Adrenal gland (tissue), 12 donors: ENCODE data around the gene SLC9A3. TPM values are rescaled to one million over a fixed set of nuclear protein-coding genes. Genes with fewer than 3 reads are reported as not detected.

Experiments
- DNase-seq, 7 donors: peaks; one replicate each; pipeline ENCODE4 v3.0.0-alpha.2; 2019 to 2020
- H3K27ac ChIP-seq, 5 donors: fragments of 200-600 bp; sonication (generic) in 4 of 5; 1 replicate in 3 of 5; 2 replicates in 2 of 5; pipeline versions ENCODE4 v1.5.1 to v1.8.0; 2016 to 2020; ENCODE audit warnings: mild to moderate bottlenecking in 1 of 5
- H3K27me3 ChIP-seq: fragments of 200-600 bp; 2 replicates; pipeline ENCODE4 v1.8.0; 2021
- H3K36me3 ChIP-seq, 2 donors: fragments of 200-600 bp; replicated peaks in 1 of 2; 1 replicate in 1 of 2; 2 replicates in 1 of 2; pipeline versions ENCODE4 v1.5.1 to v1.8.0; 2018 to 2022
- H3K4me1 ChIP-seq, 2 donors: fragments of 200-600 bp; replicated peaks in 1 of 2; 1 replicate in 1 of 2; 2 replicates in 1 of 2; pipeline versions ENCODE4 v1.5.1 to v1.8.0; 2018 to 2021
- H3K4me3 ChIP-seq, 4 donors: fragments of 200-600 bp; sonication (generic) in 3 of 4; one replicate each; pipeline ENCODE4 v1.5.1; 2016 to 2018
- H3K9me3 ChIP-seq, 3 donors: fragments of 200-600 bp; sonication (generic) in 1 of 3; replicated peaks in 1 of 3; 1 replicate in 2 of 3; 2 replicates in 1 of 3; pipeline versions ENCODE4 v1.5.1 to v1.8.0; 2016 to 2021
- POLR2A ChIP-seq, 2 donors: fragments of 450-650 bp; IDR thresholded peaks; one replicate each; pipeline ENCODE4 v1.6.1; 2017; ENCODE audit warnings: antibody characterized with exemption in 2 of 2, mild to moderate bottlenecking in 2 of 2, moderate library complexity in 1 of 2
- WGBS, 4 donors: extraction: QIAGEN DNeasy Blood & Tissue Kit in 2 of 4; methylation state at CpG; one replicate each; pipeline versions ENCODE4 v1.1.5 to v1.1.7; 2013 to 2017; 5-methylcytosine and 5-hydroxymethylcytosine counted together
- intact Hi-C, 2 donors: fragments of 100-400 bp; cut with DNase I; formaldehyde crosslinking; loops; one replicate each; pipeline versions ENCODE4 v1.14.1 to v1.15.0; 2022 to 2023
- polyA plus RNA-seq, 3 donors: library from polyadenylated mRNA; stranded (reverse); fragments of 200-250 nt in 2 of 3; fragments of 350-450 nt in 1 of 3; fragmentation: Illumina TruSeq in 1 of 3; extraction: RNeasy Lipid Tissue Mini Kit (QIAGEN cat#74804) in 1 of 3; gene quantifications; one replicate each; pipeline ENCODE4 v1.2.3, GENCODE V29; 2013 to 2014
- total RNA-seq, 9 donors: library from RNA; depleted of rRNA in 4 of 9; stranded (reverse); fragments of >200 nt in 4 of 9; fragments of 120-200 nt in 1 of 9; fragmentation: NEBNext Ultra II Directional in 1 of 9; extraction: Animal tissue kit (Norgen Biotek cat#: 25700) in 1 of 9; gene quantifications; one replicate each; pipeline versions ENCODE4 v1.1.0 to v1.2.4, GENCODE V29; 2013 to 2023
- TF ChIP-seq, protein P1 (sequence below), 6 experiments: fragments of 450-650 bp in 4 of 6; fragments of 200-600 bp in 2 of 6; sonication (generic) in 1 of 6; IDR thresholded peaks; 1 replicate in 5 of 6; 2 replicates in 1 of 6; pipeline versions ENCODE4 v1.5.1 to v1.8.0; 2016 to 2021; ENCODE audit warnings: antibody characterized with exemption in 6 of 6, mild to moderate bottlenecking in 2 of 6, moderate library complexity in 1 of 6
- donor health status: healthy with polysubstance abuse.
- donor health status: Bipolar disorder and iron deficiency.
- donor health status: DM: yes; HTN: yes; CAD: no.
- donor health status: DM: no; HTN: no; CAD: no.
- donor health status: DM: no; HTN: no; CAD: no.
- donor health status: DM: yes; HTN: yes; CAD: no.

SLC9A3 gene
- total and polyA plus RNA-seq, 12 donors: 0.83 to 5.5 (median 1.7) TPM

DNA sequence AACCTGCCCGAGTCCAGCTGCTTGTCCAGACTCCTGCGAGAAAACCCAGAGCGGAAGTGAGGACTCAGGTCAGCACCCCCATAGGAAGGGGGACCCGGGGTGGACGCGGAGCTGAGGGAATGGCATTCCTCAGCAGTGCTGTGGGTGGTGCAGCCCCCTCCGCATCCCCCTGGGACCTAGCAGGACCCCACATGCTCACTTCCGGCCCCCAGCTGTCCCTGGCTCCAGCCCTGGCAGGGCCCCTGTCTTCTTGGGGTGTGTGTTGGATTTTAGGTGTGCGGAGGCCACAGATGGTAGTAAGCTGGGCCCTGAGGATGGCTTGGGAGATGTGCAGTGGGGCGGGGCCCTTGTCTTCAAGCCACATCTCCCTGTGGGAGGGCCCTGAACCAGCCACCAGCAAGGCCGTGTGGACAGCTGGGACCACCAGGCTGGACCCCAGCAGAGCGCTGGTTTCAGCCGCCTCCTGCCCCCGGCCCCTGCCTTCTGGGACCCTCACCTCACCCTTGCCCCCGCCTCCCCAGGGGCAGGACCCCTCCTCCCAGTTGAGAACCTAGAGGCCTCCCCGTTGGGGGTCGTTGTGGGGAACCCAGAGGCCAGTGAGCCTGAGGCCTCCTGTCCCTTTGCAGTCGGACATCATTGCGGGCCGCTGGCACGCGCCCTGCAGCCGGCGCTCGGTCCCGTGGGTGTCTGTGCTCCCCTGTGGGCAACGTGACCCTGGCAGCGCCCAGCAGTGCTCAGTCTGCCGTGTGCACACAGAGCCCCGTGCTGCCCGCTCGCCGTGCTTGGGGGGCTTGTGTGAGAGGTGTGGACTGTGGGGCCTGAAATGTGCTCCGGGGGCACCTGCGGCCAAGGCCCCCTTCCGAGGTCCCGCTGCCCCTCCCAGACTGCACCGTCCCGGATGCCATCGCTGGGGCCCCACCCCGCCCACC, 10.8 kb upstream of the SLC9A3 start:
- no peak for DNase-seq
- intact Hi-C loops: no loop called here
- WGBS, 4 donors: 84 to 92% (median 89%) methylated on average over 19 to 41 of the region's 41 CpGs
- Histone ChIP-seq H3K4me3 (no peak overlapping the region), H3K27me3 (peaks cover 61% of the 10 kb centered on the region), H3K36me3 (no peaks in the 10 kb centered on the region), H3K9me3 (no peaks in the 10 kb centered on the region), H3K27ac (no peak overlapping the region), H3K4me1 (peaks cover 0 to 6% of the 10 kb centered on the region in 2 donors)
- TF ChIP-seq, protein P1, sequence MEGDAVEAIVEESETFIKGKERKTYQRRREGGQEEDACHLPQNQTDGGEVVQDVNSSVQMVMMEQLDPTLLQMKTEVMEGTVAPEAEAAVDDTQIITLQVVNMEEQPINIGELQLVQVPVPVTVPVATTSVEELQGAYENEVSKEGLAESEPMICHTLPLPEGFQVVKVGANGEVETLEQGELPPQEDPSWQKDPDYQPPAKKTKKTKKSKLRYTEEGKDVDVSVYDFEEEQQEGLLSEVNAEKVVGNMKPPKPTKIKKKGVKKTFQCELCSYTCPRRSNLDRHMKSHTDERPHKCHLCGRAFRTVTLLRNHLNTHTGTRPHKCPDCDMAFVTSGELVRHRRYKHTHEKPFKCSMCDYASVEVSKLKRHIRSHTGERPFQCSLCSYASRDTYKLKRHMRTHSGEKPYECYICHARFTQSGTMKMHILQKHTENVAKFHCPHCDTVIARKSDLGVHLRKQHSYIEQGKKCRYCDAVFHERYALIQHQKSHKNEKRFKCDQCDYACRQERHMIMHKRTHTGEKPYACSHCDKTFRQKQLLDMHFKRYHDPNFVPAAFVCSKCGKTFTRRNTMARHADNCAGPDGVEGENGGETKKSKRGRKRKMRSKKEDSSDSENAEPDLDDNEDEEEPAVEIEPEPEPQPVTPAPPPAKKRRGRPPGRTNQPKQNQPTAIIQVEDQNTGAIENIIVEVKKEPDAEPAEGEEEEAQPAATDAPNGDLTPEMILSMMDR (IDR thresholded peaks at IDR 0.05): no peak
- no peak for TF ChIP-seq POLR2A (IDR thresholded peaks at IDR 0.05)

DNA sequence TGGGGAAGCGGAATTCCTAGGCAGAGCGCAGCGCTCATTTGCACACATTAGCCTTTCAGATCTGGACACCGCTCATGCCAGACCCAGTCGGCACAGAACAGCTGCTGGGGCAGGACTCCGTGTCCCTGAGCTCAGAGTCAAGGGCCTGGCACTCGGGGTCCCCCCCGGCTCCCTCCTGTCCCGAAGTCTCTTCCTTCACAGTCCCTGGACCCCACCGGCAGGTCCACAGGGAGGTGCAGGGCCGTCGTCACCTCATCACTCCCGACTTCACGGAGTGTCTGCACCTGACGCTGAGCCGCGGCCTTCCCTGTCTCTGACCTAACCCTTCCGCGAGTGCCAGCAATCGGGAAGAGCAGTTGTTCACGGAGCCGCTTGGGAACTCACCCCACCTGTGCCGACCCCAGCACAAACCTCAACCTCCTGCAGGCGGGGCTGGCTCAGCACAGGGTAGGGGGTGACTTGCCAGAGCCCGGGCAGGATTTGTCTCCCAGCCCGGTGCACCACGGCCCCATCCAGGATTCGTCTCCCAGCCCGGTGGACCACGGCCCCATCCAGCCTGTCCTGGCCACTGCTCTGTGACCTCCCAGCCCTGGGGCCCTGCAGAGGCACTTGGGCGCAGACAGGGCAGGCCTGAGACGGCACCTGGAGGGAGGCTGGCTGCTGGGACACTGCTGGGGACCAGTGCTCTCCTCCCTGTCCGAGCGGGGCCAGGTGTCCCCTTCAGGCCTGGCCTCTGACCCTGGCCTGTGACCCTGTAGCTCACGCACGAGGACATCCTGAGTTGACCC, 9.9 kb upstream of the SLC9A3 start:
- Histone ChIP-seq H3K27me3 (peaks cover 57% of the 10 kb centered on the region), H3K36me3 (no peaks in the 10 kb centered on the region), H3K4me1 (peaks cover 0 to 6% of the 10 kb centered on the region in 2 donors), H3K27ac (no peak overlapping the region), H3K4me3 (no peak overlapping the region), H3K9me3 (no peaks in the 10 kb centered on the region)
- intact Hi-C loops: no loop called here
- 80 to 90% (median 82%) methylated on average over 20 to 36 of the region's 36 CpGs for WGBS, 4 donors
- TF ChIP-seq, protein P1 (IDR thresholded peaks at IDR 0.05): no peak
- TF ChIP-seq POLR2A (IDR thresholded peaks at IDR 0.05): no peak
- no peak for DNase-seq

DNA sequence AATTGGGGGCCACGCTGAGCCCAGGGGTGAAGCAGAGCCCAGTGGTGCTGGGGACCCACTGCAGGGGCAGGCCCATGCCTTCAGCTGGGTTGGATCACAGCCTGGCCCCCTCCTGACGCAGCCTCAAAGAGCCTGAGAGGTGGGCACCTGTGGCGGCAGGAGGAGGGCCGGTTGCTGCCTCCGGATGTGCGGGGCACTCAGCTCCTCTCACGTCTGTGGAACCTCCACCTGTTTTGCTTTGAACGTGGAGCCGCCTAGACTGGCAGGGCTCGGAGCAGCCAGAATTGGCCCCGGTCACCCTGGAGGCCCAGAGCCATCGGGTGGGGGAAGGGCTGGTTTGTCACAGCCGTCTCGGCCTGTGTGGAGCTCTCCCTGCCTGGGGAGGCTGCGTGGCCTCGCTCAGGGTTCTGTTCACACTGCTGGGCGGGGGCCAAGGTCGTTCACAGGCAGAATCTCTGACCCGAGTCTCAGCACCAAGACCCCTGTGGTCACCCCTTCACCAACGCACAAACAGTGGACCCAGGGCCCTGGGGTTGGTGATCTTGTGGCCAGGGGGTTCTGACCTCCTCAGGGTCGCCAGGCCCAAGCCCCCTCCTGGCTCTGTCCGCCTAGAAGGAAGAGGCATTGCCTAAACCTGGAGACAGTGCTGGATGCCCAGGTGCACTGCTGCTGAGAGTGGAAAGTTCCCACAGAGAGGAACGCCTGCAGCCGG, 9.2 kb upstream of the SLC9A3 start:
- no peak overlapping the region for H3K4me3 ChIP-seq
- DNase-seq: no peak
- H3K4me1 ChIP-seq: peaks cover 0 to 6% of the 10 kb centered on the region in 2 donors
- WGBS, 4 donors: 57 to 76% (median 65%) methylated on average over 2 to 24 of the region's 24 CpGs
- H3K27ac ChIP-seq: no peak overlapping the region
- H3K9me3 ChIP-seq: no peaks in the 10 kb centered on the region
- H3K36me3 ChIP-seq: no peaks in the 10 kb centered on the region
- TF ChIP-seq, protein P1 (IDR thresholded peaks at IDR 0.05): no peak
- no peak for TF ChIP-seq POLR2A (IDR thresholded peaks at IDR 0.05)
- intact Hi-C loops: no loop called here
- peaks cover 60% of the 10 kb centered on the region for H3K27me3 ChIP-seq
